ENCODE measurements around the gene CDKL2.

DNA sequence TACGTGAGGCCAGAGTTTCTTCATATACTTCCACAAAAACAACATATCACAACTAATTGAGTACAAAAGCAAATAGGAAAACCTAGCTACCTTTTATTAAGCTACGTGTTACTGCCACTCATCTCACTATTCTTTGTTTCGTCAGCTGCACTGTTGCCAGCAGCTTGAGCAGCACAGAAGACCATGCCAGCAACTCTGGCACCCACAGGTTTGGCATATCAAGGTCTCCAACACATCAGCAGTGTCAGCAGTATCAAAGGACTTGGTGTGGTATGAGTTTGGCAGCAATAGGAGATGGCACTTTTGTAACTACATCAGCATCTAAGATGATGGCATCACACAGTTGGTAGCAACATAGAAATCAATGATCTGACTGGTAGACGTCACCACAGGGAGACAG, 30.7 kb downstream of the CDKL2 start:
- TF ChIP-seq ZNF274 (IDR thresholded peaks at IDR 0.05; ENCODE audit: low read depth, low read length) (no peak), YY1 (IDR thresholded peaks at IDR 0.05; ENCODE audit: insufficient read depth, insufficient read length) (no peak)

Measured in NT2/D1 (cell line).